Cortex of kidney (tissue), 1 donor: ENCODE results near the gene BDH1.
"Not testable (repeated sequence)": the region's sequence is repeated elsewhere in the genome, so short reads cannot be mapped to it uniquely, and the experiment has no call there.

Experiments used
- DNase-seq: peaks from one replicate; lab custom pipeline; 2025; lab: John Stamatoyannopoulos, UW

BDH1 gene

DNA sequence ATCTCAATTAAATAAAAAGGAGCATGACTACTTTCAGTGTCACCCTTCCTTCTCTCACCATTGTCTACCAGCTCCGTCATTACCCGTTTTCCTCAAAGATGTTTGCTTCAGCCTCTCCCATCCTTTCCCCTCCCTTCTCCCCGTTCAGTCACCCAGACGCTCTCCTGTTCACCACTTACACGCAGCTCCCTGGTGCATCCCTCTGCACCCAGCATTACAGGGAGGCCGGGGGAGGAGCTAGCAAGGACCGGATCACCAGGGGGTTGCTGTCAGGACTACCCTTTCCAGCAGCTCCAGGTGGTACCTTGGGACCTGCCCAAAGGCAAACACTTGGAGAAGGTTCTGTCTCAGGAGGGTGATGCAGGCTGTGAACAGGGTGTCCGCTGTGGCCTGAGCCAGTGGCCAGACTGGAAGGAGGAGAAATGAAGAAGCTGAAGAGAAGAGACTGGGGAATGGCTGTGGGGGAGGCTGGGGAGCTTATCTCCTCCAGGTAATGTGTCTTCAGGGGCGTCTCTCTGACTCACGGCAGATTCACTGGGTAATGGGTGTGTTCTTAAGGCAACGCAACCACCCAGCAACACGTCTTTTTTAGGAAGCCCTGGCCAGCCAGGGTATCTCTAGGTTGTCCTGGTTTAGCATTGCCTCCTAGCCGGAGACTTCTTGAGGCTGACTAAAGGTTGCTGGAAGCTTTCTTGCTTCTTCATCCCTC lies 21.8 kb upstream of the BDH1 start:
- no peak for DNase-seq

DNA sequence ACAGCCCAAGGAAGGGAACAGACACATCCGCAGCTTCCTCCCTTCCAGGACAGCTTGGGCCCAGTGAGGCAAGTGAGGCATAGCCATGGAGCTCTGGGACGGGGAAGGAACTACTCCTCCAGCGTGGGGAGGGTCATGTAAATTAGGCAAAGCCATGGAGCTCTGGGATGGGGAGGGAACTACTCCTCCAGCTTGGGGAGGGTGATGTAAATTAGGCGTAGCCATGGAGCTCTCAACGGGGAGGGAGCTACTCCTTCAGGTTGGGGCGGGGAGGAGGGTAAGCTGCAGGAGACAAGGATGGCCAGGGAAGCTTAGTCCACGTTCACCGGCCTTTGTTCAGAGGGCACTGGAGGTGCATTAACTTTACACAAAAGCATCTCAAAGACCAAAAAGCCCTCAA lies 21.1 kb upstream of the BDH1 start:
- DNase-seq, result no peak

DNA sequence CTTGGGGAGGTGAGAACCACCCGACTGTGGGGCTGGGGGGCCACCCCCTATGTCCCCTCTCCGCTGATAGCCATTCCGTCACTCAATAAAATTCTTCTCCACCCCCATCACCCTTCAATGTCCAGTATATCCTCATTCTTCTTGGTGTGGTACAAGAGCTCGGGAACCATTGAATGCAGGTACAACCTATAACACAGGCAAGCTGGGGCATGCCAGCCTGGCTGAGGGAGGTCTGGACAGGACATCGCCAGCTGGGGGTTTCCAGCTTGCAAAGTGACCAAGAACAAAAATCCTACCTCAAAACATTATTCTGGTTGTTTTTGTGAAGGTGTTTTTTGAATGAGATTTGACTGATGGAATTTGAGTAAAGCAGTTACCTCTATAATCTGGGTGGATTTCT lies 19.6 kb upstream of the BDH1 start:
- DNase-seq, result no peak

DNA sequence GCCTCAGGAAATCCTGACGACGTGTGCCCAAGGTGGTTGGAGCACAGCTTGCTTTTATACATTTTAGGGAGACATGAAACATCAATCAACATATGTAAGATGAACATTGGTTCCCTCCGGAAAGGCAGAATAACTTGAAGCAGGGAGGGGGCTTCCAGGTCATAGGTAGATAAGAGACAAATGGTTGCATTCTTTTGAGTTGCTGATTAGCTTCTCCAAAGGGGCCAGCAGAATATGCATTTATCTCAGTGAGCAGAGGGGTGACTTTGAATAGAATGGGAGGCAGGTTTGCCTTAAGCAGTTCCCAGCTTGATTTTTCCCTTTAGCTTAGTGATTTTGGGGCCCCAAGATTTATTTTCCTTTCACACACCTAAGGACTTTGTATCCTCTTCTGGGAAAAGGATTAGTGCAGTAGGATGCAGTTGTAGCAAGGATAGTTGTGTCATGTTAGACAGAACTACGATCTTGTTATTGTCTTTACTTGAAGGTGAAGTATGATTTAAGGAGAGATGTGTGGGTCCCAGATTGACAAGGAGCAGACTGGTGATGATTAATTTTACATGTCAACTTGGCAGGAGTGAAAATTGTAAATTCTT lies 18.7 kb upstream of the BDH1 start:
- not testable (repeated sequence) for DNase-seq

DNA sequence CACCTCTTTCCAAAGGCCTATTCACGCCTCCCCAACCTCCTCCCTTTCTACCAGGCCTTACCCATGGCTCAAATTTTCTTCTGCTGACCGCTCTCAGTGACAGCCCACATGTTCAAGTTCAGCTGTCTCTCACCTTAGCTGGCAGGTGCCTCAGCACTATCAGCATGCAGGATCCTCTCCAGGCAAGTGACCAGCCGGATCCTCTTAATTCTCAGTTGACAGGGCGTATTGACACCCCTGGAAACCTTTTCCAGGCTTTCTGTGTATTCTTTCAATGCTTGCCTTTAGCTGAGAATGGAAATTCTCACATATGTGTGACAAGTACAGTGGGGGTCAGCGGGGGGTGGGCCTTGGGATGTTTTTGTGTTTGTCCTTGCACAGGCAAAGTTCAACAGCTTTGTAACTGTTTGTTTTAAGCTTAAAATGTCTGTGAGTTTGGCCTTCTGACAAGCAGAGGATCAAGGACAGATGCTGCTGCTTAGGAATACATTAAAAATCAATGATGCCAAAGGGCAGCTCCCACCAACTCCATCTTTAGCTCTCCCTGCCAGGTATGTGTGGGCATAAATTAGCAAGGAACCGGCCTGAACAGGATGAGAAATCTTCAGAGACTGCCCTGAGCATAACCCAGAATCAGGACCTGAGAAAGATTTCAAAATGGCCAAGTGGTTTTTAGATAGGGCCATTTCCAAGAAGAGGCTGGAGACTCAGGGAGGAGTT lies 17.4 kb upstream of the BDH1 start:
- no peak for DNase-seq

DNA sequence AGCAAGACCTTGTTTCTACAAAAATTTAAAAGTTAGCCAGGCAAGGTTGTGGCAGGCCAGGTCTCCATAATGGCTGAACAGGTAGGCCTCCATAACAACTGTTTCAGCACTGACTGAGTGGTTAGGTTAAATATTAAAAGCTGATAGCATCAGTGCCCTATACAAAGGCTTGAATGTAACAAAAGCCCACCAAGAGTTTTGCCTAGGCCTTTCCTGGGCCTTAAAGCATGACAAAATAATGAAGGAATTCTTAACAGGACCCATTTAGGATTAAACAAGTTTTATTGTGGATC lies 16.1 kb upstream of the BDH1 start:
- DNase-seq, result not testable (repeated sequence)

DNA sequence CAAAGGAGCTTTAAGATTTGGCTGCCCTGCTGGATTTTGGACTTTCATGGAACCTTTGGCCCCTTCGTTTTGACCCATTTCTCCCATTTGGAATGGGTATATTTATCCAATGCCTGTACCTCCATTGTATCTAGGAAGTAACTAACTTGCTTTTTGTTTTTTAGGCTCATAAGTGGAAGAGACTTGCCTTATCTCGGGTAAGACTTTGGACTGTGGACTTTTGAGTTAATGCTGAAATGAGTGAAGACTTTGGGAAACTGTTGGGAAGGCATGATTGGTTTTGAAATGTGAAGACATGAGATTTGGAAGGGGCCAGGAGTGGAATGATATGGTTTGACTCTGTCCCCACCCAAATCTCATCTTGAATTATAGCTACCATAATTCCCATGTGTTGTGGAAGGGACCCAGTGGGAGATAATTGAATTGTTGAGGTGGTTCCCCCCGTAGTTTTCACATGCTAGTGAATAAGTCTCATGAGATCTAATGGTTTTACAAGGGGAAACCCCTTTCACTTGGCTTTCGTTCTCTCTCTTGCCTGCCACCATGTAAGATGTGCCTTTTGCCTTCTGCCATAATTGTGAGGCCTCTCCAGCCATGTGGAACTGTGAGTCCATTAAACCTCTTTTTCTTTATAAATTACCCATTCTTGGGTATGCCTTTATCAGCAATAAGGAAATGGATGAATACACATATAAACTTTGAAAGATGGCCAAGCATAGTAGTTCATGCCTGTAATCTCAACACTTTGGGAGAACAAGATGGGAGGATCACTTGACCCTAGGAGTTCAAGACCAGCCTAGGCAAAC lies 15.5 kb upstream of the BDH1 start:
- not testable (repeated sequence) for DNase-seq

DNA sequence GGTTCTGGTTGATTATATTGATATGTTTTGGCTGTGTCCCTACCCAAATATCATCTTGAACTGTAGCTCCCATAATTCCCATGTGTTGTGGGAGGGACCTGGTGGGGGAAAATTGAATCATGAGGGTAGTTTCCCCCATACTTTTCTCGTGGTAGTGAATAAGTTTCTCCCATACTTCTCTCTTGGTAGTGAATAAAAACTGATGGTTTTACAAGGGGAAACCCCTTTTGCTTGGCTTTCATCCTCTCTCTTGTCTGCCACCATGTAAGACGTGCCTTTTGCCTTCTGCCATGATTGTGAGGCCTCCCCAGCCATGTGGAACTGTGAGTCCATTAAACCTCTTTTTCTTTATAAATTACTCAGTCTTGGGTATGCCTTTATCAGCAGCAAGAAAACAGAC lies 13.7 kb upstream of the BDH1 start:
- DNase-seq, result not testable (repeated sequence)

DNA sequence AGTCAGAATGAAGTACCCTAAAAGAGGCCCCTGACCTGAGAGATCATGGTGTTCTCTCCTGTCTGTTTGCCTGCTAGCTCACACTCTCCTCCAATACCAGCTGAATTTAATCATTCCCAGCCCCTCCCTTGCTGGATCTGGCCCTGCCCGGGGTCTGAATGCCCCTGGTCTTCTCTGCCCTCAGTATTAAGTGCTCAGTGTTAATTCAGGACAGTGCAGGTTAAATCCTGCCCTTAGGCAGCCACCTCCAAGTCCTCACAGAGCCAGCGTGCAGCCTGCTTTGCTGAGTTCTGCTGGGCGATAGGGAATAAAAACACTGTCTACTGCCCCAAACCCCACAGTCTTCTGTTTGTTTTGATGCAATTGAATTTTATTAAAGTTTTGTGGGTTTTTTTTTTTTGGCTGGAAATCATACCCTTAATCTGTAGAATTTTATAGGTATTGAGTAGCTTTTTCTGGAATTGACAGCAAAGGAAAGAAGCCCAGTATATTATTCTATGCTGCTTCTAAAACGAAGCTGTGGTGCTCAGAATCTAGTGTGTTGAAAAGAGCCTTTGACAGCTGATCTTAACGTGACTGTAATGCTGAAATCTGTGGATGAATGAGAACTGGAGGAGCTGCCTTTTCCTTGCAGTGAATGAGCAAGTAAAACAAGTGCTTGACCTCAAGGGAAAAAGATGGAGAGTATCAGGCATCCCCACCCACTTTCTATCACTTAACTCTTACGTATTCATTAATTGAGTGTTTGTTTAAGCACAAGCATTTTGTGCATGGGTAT lies 12.3 kb upstream of the BDH1 start:
- DNase-seq, result no peak

DNA sequence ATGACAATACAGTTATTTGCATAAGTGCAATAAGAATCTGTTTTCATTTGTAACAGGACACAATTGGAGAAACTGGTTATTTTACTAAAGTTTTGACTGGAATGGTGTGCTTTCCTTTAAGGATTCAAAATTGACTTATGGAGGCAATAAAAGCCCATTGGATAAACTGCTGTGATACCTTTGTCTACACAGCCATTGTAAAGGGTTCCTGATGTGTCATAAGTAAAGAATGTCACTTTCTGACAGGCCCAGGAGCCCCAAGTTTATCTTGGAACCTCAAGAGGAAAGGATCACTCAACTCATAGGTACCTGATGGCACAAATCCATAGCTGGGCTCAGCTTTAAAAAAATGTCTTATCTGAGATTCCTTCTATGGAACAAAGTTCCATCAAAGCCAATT lies 10.4 kb upstream of the BDH1 start:
- not testable (repeated sequence) for DNase-seq

DNA sequence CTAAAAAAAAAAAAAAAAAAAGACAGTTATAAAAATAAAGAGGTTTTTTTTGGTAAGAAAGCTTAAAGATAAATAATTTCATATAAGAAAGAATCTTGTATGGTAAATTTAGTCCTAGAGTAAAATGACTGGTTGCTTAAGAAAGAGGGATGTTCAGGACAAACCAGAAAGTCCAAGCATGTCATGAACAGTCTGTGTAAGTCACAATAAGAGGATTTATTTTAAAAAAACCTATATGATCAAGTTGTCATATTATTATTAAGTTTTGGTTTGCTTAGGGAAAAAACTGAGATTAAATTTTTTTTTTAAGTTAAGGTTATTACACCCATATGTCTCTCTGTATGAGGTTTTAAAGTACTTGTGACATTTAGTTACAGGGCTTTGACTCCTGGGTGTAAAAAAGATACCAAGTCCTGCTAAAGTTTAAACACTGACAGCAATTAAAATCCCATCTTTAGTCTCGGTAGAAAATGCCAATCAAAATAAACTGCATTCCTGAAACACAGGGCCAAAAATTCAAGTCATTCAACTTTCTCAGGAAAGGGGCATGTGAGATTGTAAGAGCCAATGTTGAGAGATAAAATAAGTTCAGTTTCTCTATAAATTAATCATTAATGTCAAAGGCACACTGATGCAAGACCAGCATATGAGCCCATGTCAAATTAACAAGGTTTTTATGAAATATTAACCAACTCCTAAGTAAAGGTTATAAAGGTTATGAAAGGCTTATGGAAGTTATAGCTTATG lies 8.5 kb upstream of the BDH1 start:
- DNase-seq, result no peak

DNA sequence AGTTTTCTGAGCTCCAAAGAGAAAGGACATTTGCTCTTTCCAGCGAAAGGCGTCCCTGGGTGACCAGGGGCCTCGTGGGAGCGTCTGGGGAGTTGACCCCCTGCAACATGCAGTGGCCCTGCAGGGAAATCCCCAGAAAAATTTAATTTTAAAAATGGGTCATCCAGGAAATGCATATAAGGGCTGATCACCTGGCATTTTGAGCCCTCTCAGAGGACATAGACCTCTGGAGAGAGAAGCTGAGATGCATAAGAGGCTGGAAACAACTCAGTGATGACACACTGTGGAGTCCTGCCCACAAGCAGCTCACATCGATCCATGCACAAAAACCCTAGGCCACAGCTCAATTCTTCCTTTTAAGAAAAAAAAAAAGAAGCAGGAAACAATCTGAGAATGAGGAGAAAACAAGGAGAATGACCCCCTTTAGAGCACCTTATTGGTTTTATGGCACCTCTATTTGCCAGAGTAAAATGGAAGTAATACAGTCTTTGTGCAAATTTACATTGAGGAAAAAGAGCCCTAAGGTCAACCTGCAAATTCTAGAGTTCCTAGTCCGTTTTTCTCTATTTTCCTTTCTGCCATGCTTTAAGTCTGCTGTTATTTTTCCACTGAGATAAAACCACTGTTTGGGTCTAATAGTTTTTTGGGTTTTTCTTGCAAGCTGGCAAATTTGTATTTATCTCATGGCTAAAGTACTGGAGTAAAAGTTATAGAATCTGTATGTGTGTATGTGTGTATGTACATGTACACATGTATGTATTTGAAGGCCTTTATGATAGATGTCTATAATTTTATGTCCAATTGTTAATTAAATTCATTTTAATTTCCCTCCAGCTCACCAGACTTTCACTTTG lies 6.9 kb upstream of the BDH1 start:
- DNase-seq, result no peak

DNA sequence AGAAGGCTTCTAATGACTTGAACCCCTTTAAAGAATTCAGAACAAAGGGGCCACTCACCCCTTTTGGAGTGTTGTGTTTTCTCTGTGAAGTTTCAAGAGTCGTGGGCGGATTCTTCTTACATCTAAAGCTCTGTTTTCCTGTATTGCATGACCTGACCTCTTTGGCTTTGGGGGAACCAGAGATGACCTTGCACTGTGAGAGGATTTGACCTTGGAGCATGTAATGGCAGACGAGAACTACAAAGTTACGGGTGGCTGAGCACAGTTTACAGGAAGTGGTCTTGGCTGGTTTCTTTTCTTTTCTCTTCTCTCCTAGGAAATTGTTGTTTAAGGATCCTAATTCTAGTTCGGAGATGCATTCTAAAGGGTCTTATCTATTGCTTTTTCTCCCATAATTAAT lies 6.2 kb upstream of the BDH1 start:
- DNase-seq, result no peak

DNA sequence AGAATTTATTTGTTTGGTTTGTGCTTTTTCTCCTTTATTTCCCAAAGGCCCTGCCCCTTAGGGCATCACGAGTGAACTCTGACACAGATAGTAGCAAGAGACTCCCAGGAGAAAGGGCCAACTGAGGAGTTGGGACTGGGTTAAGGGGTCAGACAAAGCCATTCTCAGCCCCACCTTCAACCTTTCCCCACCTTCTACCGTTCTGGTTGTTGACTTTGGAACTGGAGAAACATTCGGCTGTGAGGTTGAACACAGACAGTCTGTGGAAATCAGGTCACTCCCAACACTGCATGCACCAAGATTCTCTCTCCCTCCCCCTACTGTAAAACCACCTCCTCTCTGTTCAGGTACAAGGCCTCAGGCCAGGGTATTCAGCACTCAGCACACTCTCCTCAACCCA lies 3.9 kb upstream of the BDH1 start:
- no peak for DNase-seq

DNA sequence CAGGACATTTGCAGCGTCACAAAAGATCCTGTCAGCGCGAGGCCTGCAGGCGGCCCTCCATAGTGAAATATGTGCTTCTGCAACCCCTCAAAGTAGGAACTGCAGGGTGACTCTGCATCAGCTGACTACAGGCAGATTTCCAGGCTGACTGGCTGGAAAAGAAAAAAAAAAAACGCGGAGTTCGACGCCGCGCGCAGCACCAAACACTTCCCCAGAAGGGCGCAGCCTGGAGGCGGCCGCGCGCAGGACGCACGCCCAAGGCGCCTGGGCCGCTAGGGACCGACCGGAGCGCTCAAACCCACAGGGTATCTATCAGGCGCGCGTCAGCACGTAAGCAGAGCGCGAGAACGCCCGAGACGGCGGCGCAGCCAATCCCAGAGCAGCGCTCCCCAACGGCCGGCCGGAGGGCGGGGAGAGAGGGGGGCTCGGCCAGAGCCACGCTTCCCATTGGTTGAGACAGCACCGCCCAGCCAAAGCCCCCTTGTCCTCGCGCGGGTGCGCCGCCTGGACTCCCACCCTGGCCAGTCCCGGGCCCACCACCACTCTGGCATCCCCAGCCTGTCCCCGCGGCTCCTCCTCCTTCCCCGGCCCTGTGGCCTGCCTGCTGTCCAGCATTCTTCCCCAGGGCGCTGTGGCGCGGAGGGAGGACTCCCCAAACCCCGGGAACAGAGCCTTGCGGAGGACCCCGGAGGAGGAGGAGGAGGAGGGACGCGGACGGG lies 1.0 kb downstream of the BDH1 start:
- DNase-seq, result peak; percentile 49

DNA sequence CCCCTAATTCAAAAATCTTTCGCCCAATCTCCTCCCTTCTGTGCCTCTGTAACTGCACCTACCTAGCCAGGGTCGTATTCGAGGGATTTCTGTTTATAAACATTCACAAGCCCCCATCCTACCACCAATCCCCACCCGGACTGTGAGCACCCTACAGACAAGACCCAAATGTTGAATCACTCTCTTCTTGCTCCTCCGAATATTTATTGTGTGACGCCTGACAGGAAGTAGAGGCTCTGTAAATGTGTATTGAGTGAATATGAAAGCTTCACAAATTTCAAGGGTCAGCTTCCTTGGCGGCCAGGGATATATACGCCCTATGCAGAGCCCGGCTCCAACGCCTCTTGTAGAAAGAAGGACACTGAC lies 1.6 kb downstream of the BDH1 start:
- DNase-seq, result no peak

DNA sequence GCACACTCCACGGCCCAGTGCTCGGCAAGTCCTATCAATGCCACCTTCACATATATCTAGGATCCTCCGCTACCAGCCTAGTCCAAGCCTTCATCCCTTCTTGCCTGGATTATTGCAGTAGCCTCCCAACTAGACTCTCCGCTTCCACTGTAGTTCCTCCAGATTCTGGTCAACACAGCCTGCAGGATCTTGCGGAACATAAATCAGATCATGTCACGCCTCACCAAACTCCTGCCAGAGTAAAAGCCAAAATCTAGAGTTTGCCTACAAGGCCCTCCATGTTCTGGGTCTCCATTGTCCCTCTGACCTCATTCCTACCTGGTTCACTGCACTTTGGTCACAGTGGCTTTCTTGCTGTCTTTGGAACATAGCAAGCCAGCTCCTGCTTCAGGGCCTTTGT lies 3.6 kb downstream of the BDH1 start:
- no peak for DNase-seq

DNA sequence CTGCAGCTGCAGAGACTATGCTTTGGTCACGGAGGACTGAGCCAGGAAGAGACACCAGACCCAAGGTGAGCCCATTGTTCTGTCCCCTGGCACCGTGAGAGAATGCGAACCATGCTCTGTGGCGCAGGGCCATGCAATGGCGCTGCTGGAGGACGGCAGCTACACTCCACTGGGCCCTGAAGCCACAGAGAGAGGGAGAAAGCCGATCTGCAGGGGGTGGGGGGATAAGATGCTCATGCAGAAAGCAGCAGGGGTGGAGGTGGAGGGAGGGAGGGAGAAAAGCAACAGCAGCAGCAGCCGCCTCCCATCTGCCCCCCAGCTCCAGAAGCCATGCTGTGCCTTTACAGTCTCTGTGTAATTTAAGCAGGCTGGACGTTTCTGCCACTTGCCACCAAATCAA lies 5.3 kb downstream of the BDH1 start:
- DNase-seq, result no peak

DNA sequence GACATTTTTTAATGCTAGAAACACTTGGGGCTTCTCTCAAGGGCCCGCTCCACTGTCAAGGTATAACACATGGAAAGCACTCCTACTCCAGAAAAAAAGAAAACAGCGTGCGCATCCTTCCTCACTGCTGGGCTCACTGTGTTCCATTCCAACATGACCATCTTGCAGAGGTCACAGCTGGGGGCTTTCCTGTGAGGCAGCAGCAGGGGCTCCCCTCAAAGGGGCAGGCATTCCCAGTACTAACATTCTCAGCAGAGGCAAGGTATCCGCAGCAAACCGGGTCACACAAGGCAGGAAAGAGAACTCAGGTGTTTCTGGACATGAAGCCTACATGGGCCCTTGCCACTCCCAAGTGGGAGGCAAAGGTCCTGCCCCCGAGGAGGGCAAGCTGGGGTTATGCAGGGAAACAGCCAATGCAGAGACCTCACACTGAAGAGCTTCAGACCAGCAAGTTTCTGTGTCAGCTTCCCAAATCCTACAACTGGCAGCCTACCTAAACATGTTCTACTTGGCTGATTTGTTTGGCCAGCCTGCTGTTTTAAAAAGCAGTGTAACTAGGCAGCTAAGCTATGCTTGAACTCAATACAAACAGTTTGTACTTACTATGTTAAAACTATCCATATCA lies 6.4 kb downstream of the BDH1 start:
- no peak for DNase-seq
